Uterus (tissue), 4 donors: ENCODE results near the gene NUP153. TPM values are rescaled to one million over a fixed set of nuclear protein-coding genes. Genes with fewer than 3 reads are reported as not detected.

ENCODE experiments used
- DNase-seq, 2 donors: peaks; one replicate each; pipeline ENCODE4 v3.0.0-alpha.2; 2019 to 2020
- H3K27ac ChIP-seq, 2 donors: fragments of 200-600 bp; sonication (generic); 1 replicate in 1 of 2; 2 replicates in 1 of 2; pipeline ENCODE4 v1.5.1; 2016 to 2018
- H3K27me3 ChIP-seq, 2 donors: fragments of 200-600 bp; sonication (generic); one replicate each; pipeline ENCODE4 v1.5.1; 2018 to 2019; ENCODE audit warnings: control low read depth in 1 of 2
- H3K36me3 ChIP-seq, 2 donors: fragments of 200-600 bp; sonication (generic); one replicate each; pipeline ENCODE4 v1.5.1; 2019; ENCODE audit warnings: control low read depth in 1 of 2
- H3K4me1 ChIP-seq, 2 donors: fragments of 200-600 bp; sonication (generic); one replicate each; pipeline ENCODE4 v1.5.1; 2018 to 2019; ENCODE audit warnings: control low read depth in 1 of 2
- H3K4me3 ChIP-seq, 2 donors: fragments of 200-600 bp; sonication (generic); 1 replicate in 1 of 2; 2 replicates in 1 of 2; pipeline ENCODE4 v1.5.1; 2018 to 2019; ENCODE audit warnings: mild to moderate bottlenecking in 1 of 2
- H3K9me3 ChIP-seq, 2 donors: fragments of 200-600 bp; sonication (generic); one replicate each; pipeline ENCODE4 v1.5.1; 2019; ENCODE audit warnings: control low read depth in 1 of 2
- POLR2A ChIP-seq, 2 donors: fragments of 450-650 bp; IDR thresholded peaks; one replicate each; pipeline ENCODE4 v1.6.1; 2016; ENCODE audit warnings: antibody characterized with exemption in 2 of 2, mild to moderate bottlenecking in 1 of 2, moderate library complexity in 1 of 2
- intact Hi-C: fragments of 100-400 bp; cut with DNase I; formaldehyde crosslinking; loops from one replicate; pipeline ENCODE4 v1.15.1; 2023; ENCODE audit warnings: low total_unique reads
- total RNA-seq, 4 donors: library from RNA; depleted of rRNA in 3 of 4; stranded (reverse); fragments of >200 nt in 3 of 4; gene quantifications; one replicate each; pipeline versions ENCODE4 v1.1.0 to v1.2.4, GENCODE V29; 2014 to 2023
- TF ChIP-seq, protein P1 (sequence below), 4 experiments: fragments of 200-600 bp in 2 of 4; fragments of 450-650 bp in 2 of 4; sonication (generic) in 2 of 4; IDR thresholded peaks; one replicate each; pipeline ENCODE4 v1.5.1; 2016 to 2019; ENCODE audit warnings: antibody characterized with exemption in 4 of 4, mild to moderate bottlenecking in 2 of 4, moderate library complexity in 1 of 4
- donor health status: DM: yes; HTN: yes; CAD: no.

The NUP153 gene
- total RNA-seq, 4 donors from 2014 or later, result 14.1 to 55.1 (median 48.4) TPM

DNA sequence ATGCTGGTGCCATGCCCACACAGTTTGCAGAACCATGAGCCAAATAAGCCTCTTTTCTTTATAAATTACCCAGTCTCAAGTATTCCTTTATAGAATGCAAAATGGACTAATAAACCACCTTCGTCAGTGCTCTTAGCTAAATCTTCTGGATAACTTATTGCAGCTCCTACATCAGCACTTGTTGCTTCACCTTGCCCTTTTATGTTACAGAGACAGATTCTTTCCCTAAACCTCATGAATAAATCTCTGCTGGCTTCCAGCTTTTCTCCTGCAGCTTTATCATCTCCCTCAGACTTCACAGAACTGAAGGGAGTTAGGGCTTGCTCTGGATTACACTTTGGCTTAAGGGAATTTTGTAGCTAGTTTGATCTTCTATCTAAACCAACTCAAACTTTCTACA, 22.6 kb downstream of the NUP153 start:
- no peaks in the 10 kb centered on the region for H3K4me1 ChIP-seq

GRCh38 chr6:17683428-17683827, 23.3 kb downstream of the NUP153 start:
- Histone ChIP-seq H3K4me3 (no peak overlapping the region), H3K27ac (no peak overlapping the region), H3K9me3 (no peaks in the 10 kb centered on the region), H3K4me1 (no peaks in the 10 kb centered on the region), H3K36me3 (no peaks in the 10 kb centered on the region), H3K27me3 (no peaks in the 10 kb centered on the region)
- intact Hi-C loops, result no loop called here
- TF ChIP-seq, protein P1, sequence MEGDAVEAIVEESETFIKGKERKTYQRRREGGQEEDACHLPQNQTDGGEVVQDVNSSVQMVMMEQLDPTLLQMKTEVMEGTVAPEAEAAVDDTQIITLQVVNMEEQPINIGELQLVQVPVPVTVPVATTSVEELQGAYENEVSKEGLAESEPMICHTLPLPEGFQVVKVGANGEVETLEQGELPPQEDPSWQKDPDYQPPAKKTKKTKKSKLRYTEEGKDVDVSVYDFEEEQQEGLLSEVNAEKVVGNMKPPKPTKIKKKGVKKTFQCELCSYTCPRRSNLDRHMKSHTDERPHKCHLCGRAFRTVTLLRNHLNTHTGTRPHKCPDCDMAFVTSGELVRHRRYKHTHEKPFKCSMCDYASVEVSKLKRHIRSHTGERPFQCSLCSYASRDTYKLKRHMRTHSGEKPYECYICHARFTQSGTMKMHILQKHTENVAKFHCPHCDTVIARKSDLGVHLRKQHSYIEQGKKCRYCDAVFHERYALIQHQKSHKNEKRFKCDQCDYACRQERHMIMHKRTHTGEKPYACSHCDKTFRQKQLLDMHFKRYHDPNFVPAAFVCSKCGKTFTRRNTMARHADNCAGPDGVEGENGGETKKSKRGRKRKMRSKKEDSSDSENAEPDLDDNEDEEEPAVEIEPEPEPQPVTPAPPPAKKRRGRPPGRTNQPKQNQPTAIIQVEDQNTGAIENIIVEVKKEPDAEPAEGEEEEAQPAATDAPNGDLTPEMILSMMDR (IDR thresholded peaks at IDR 0.05), result no peak
- no peak for TF ChIP-seq POLR2A (IDR thresholded peaks at IDR 0.05)
- no peak for DNase-seq

More for the DNA sequence above, 22.6 kb downstream of the NUP153 start:
- H3K9me3 ChIP-seq, result no peaks in the 10 kb centered on the region
- intact Hi-C loops, result no loop called here
- H3K36me3 ChIP-seq, result no peaks in the 10 kb centered on the region
- H3K27ac ChIP-seq, result no peak overlapping the region
- DNase-seq, result no peak
- H3K4me3 ChIP-seq, result no peak overlapping the region
- H3K27me3 ChIP-seq, result no peaks in the 10 kb centered on the region
- TF ChIP-seq, protein P1 (IDR thresholded peaks at IDR 0.05), result no peak
- no peak for TF ChIP-seq POLR2A (IDR thresholded peaks at IDR 0.05)

DNA sequence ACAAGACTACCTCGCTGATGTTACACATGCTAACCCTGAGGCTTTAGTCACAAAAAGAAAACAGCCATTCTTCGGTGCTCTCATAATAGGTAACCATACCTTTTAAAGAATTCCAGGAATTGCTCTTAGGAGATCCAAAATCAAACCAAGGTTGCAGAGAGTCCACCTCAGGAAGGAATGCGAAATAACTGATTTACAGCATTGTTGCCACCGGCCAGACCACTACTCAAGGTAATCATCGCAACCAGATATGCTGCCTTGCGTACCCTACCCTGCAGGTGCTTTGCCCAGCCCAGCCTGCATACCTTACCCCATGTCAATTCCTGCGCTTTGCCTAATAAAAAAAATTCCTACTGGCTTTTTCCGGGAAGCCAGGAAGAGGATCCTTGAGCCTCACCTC, 27.0 kb downstream of the NUP153 start:
- Histone ChIP-seq H3K27me3 (no peaks in the 10 kb centered on the region), H3K4me3 (no peak overlapping the region), H3K4me1 (no peaks in the 10 kb centered on the region), H3K27ac (no peak overlapping the region), H3K36me3 (no peaks in the 10 kb centered on the region), H3K9me3 (no peaks in the 10 kb centered on the region)
- intact Hi-C loops, result no loop called here
- TF ChIP-seq, protein P1 (IDR thresholded peaks at IDR 0.05), result no peak
- TF ChIP-seq POLR2A (IDR thresholded peaks at IDR 0.05), result no peak
- no peak for DNase-seq

DNA sequence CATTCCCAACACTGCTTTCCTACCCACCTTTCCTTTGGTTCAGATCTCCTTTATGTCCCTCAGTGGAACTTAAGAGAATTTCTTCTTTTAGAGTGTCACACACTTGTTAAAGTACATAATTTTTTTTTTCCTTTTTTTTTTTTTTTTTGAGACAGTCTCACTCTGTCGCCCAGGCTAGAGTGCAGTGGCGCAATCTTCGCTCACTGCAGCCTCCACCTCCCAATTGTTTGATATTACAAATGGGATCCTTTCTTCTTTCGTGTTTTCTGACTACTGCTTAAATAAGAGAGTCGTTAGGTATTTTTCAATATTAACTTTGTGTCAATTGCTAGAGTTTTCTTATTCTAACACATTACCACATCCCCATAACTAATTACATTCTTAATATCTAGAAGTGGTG, 29.1 kb downstream of the NUP153 start:
- no peaks in the 10 kb centered on the region for H3K9me3 ChIP-seq
- no peak for DNase-seq
- H3K4me3 ChIP-seq, result no peak overlapping the region
- H3K27me3 ChIP-seq, result no peaks in the 10 kb centered on the region
- H3K36me3 ChIP-seq, result no peaks in the 10 kb centered on the region
- H3K4me1 ChIP-seq, result no peaks in the 10 kb centered on the region
- intact Hi-C loops, result no loop called here
- TF ChIP-seq, protein P1 (IDR thresholded peaks at IDR 0.05), result no peak
- no peak for TF ChIP-seq POLR2A (IDR thresholded peaks at IDR 0.05)
- no peak overlapping the region for H3K27ac ChIP-seq

- DNase-seq, result no peak
- Histone ChIP-seq H3K4me1 (no peaks in the 10 kb centered on the region), H3K9me3 (no peaks in the 10 kb centered on the region), H3K27ac (no peak overlapping the region), H3K4me3 (no peak overlapping the region), H3K27me3 (no peaks in the 10 kb centered on the region), H3K36me3 (no peaks in the 10 kb centered on the region)
- intact Hi-C loops, result no loop called here
- no peak for TF ChIP-seq POLR2A (IDR thresholded peaks at IDR 0.05)
- TF ChIP-seq, protein P1 (IDR thresholded peaks at IDR 0.05), result no peak
Measured at GRCh38 chr6:17673543-17674254, 33.0 kb downstream of the NUP153 start.
